ENCODE measurements around the gene RGS3.
A peak's percentile ranks its signal among the peaks of the same experiment; 100 is the strongest.
"Not testable (repeated sequence)": the region's sequence is repeated elsewhere in the genome, so short reads cannot be mapped to it uniquely, and the experiment has no call there.

Gene RGS3

DNA sequence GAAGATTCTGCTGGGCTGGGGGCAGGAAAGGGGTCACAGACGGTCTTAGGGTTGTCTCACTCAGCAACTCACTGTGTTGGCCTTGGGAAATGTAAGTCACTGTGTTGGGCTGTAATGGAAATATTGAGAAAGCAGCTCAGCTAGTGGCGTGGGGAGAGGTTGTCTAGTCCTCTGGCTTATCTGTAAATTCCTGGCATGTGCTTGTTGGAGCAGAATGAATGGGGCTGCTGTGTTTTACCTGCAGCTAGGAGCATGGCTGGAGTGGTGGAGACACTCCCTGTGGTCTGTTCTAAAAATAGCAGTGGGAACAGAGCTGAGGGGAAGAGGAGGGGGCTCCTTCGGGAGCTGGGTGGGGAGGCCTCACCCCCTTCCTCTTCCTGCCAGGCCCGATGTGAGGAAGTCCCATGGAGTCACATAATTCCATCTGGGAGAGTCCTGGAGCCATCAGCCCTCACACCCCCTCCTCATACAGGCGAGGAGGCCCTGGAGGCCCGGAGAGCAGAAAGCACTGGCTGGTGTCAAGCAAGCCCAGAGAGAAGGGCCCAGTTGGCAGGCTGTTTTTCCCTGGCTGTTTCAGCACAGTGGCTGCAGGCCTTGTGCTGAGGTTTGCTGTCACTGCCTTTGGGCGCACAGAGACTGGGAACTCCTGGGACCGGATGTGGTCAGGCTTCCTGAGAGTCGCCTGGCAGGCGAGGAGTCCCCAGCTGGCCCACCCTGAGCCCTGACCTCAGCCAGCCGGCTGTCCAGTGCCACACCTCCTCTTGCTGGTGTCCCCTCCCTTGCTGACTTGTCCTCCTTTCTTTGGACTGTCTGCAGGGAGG is 84.9 kb downstream of the RGS3 start:
- Histone ChIP-seq H3K4me3 (replicated peaks; ENCODE audit: insufficient read depth, low read length) (no peak overlapping the region), H3K27ac (replicated peaks) (no peak overlapping the region), H3K27me3 (ENCODE audit: insufficient read depth, poor library complexity, severe bottlenecking) (no peaks in the 10 kb centered on the region)
- TF ChIP-seq, protein P1, sequence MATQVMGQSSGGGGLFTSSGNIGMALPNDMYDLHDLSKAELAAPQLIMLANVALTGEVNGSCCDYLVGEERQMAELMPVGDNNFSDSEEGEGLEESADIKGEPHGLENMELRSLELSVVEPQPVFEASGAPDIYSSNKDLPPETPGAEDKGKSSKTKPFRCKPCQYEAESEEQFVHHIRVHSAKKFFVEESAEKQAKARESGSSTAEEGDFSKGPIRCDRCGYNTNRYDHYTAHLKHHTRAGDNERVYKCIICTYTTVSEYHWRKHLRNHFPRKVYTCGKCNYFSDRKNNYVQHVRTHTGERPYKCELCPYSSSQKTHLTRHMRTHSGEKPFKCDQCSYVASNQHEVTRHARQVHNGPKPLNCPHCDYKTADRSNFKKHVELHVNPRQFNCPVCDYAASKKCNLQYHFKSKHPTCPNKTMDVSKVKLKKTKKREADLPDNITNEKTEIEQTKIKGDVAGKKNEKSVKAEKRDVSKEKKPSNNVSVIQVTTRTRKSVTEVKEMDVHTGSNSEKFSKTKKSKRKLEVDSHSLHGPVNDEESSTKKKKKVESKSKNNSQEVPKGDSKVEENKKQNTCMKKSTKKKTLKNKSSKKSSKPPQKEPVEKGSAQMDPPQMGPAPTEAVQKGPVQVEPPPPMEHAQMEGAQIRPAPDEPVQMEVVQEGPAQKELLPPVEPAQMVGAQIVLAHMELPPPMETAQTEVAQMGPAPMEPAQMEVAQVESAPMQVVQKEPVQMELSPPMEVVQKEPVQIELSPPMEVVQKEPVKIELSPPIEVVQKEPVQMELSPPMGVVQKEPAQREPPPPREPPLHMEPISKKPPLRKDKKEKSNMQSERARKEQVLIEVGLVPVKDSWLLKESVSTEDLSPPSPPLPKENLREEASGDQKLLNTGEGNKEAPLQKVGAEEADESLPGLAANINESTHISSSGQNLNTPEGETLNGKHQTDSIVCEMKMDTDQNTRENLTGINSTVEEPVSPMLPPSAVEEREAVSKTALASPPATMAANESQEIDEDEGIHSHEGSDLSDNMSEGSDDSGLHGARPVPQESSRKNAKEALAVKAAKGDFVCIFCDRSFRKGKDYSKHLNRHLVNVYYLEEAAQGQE (IDR thresholded peaks at IDR 0.05; ENCODE audit: insufficient replicate concordance, low read depth): no peak
- DNase-seq (ENCODE audit: low read depth in 1 of 2, low spot score in 1 of 2): peak in 1 of 2 experiments; percentile 20

DNA sequence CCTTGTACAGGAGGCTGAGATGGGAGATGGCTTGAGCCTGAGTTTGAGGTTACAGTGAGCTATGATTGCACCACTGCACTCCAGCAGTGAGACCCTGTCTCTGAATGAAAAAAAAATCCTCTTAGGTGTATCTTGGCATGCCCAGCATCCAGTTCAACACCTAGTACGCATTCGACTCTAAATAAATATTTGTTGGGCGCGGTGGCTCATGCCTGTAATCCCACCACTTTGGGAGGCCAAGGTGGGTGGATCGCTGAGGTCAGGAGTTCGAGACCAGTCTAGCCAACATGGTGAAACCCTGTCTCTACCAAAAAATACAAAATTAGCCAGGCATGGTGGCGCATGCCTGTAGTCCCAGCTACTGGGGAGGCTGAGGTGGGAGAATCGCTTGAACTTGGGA is 86.4 kb downstream of the RGS3 start:
- not testable (repeated sequence) for H3K27me3 ChIP-seq (ENCODE audit: insufficient read depth, poor library complexity, severe bottlenecking); H3K27ac ChIP-seq (replicated peaks)

DNA sequence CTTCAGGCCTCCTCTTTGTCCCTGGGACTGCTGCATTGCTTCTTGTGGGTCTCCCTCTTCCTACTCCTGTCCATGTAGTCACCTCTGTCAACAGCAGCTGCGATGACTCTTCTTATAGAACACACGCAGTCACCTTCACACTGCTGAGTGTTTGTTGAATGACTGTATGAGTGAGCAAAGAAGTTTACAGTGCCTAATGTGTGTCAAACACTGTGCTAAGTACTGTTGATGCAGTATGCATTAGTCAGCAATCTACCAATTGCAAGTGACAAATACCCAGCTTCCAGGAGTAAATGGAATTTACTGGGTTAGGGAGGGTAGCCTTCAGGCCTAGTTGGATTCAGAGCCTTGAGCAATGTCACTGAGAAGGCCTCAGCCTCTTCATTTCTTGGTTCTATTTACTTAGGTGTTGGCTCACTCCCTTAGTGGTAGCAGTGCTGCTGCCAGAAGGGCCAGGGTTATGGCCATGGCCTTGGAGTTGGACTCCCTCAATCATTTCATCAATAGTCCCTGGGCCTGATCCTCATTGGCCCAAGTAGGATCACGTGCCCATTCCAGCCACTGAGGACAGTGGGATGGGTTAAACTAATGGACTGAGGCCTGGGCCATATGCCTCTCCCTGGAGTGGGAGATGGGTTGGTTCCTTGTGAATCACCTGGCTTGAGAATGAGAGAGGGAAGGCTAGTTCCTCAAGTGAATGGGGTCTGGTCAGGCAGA is 93.5 kb downstream of the RGS3 start:
- TF ChIP-seq, protein P1 (IDR thresholded peaks at IDR 0.05; ENCODE audit: insufficient replicate concordance, low read depth): no peak
- no peak for TF ChIP-seq POLR2AphosphoS5 (IDR thresholded peaks at IDR 0.05; ENCODE audit: low read depth)
- TF ChIP-seq, protein P2, sequence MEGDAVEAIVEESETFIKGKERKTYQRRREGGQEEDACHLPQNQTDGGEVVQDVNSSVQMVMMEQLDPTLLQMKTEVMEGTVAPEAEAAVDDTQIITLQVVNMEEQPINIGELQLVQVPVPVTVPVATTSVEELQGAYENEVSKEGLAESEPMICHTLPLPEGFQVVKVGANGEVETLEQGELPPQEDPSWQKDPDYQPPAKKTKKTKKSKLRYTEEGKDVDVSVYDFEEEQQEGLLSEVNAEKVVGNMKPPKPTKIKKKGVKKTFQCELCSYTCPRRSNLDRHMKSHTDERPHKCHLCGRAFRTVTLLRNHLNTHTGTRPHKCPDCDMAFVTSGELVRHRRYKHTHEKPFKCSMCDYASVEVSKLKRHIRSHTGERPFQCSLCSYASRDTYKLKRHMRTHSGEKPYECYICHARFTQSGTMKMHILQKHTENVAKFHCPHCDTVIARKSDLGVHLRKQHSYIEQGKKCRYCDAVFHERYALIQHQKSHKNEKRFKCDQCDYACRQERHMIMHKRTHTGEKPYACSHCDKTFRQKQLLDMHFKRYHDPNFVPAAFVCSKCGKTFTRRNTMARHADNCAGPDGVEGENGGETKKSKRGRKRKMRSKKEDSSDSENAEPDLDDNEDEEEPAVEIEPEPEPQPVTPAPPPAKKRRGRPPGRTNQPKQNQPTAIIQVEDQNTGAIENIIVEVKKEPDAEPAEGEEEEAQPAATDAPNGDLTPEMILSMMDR (IDR thresholded peaks at IDR 0.05; ENCODE audit: insufficient read depth, low read length): no peak
- TF ChIP-seq GABPA (IDR thresholded peaks at IDR 0.05; ENCODE audit: low read depth): no peak
- TF ChIP-seq SPI1 (IDR thresholded peaks at IDR 0.05; ENCODE audit: borderline replicate concordance, low read depth): no peak
- no peak for DNase-seq (ENCODE audit: low read depth in 1 of 2, low spot score in 1 of 2)
- Histone ChIP-seq H3K27me3 (ENCODE audit: insufficient read depth, poor library complexity, severe bottlenecking) (no peaks in the 10 kb centered on the region), H3K27ac (replicated peaks) (no peak overlapping the region), H3K4me3 (replicated peaks; ENCODE audit: insufficient read depth, low read length) (no peak overlapping the region)

More for the DNA sequence above, 86.4 kb downstream of the RGS3 start:
- DNase-seq (ENCODE audit: low read depth in 1 of 2, low spot score in 1 of 2); H3K4me3 ChIP-seq (replicated peaks; ENCODE audit: insufficient read depth, low read length): not testable (repeated sequence)

DNA sequence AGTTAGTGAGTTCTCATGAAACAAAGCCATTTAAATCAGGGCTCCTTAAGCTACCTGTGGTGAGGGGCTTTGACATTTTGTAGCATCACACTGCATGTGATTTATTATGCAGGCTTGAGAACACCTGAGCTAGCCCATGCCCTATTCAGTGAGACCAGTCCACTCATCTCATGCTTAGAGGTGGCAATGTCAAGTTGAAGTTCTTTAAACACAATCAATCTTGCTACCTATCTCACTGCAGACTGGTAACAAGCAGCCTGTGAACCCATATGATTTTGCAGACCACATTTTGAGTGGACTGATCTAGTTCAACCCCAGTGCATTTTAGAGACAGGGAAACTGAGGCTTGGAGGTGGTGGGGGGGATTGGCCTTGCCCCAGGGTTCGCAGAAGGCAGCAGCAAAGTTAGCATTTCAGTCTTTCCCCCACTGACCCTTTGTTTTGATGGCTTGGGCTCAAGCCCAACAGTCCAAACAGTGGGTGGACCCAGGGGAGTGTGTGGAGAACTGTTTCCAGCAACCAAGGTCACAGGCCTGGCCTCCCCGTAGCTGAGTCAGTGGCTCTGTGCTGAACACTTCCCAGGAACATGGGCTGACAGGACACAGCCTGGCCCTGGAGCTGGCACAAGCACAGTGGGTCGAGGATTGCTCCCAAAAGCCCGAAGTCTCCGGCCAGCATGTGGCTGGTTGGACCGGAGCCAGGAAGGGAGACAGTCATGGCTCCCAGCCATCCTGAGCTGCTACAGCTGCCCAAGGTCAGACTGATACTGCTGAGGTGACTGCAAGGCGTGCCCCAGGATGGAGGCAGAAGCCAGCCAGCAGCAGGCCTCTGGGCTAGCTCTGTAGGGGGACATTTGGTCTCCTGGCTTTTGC is 95.3 kb downstream of the RGS3 start:
- TF ChIP-seq, protein P2 (IDR thresholded peaks at IDR 0.05; ENCODE audit: insufficient read depth, low read length): no peak
- no peak for TF ChIP-seq SPI1 (IDR thresholded peaks at IDR 0.05; ENCODE audit: borderline replicate concordance, low read depth)
- TF ChIP-seq, protein P1 (IDR thresholded peaks at IDR 0.05; ENCODE audit: insufficient replicate concordance, low read depth): no peak
- no peak for TF ChIP-seq GABPA (IDR thresholded peaks at IDR 0.05; ENCODE audit: low read depth)
- TF ChIP-seq POLR2AphosphoS5 (IDR thresholded peaks at IDR 0.05; ENCODE audit: low read depth): no peak
- no peak for DNase-seq (ENCODE audit: low read depth in 1 of 2, low spot score in 1 of 2)
- H3K4me3 ChIP-seq (replicated peaks; ENCODE audit: insufficient read depth, low read length): no peak overlapping the region
- no peaks in the 10 kb centered on the region for H3K27me3 ChIP-seq (ENCODE audit: insufficient read depth, poor library complexity, severe bottlenecking)
- H3K27ac ChIP-seq (replicated peaks): no peak overlapping the region
